GM19238 (cell line): ENCODE measurements around the gene OTULIN.

Experiments
- DNase-seq: peaks from one replicate; pipeline ENCODE4 v3.0.0; 2011; ENCODE audit warnings: low spot score; ENCODE audit not compliant: insufficient read length

OTULIN gene

DNA sequence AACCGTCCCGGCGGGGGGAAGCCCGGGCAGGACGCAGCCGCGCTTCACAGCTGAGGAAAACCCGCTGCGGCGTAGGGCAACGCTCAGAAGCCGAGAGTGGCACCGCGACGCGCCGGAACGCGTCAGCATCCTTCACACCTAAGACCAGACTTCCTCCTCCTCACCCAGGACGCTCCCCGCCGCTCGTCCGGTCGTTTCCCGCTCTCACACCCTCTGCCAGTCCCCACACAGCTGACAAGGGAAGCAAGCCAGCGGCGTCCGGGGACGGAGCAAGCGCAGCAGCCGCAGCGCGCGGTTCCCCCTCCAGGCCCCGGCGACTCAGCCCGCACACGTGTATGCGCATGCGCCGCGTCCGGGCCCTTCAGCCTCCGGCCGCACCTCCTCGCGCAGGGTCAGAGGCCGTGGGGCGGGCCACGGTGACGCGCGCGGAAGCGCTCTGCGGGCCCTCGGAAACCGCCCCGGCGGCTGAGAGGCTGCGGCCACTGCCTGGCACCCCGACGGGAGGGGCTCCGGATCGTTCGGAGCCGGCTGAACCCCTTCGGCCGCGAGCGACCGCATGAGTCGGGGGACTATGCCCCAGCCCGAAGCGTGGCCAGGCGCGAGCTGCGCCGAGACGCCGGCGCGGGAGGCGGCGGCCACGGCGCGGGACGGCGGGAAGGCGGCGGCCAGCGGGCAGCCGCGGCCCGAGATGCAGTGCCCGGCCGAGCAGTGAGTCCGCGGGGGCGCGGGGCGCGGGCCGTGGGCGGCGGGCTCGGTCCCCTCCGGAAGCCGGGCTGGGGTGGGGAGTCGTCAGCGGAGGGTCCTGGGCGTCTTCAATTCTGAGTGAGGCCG is at the start of gene OTULIN:
Gene OTULIN (plus strand): TSS at position 449 of the 831 bp plus-strand sequence. CDS start 108 bp downstream, at position 557.
- DNase-seq: peak; percentile 90

DNA sequence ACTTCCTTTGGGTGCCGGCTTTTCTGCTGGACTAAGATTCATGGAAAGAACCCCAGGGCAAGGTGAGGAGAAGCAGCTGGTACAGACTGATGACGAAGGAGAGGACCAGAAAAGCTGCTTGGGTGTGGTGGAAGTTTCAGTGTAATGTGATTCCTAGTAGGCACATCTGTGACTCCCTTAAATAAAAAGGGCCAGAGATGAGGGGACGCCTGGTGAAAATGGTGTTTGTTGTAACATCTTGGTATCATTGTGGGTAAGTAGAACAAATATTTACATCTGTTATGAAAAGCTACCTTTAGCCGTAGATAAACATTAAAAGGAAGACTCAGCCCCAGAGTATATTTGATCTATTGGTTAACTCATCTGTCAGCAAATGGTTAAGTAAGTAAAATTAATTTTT is 49.2 kb upstream of the OTULIN start:
- no peak for DNase-seq

- DNase-seq: no peak
Observed at GRCh38 chr5:14617441-14617840, 47.1 kb upstream of the OTULIN start.

GRCh38 chr5:14627270-14627669 is 37.2 kb upstream of the OTULIN start:
- DNase-seq: no peak

- peak; percentile 10 for DNase-seq
Observed at GRCh38 chr5:14628346-14628745, 36.2 kb upstream of the OTULIN start.

DNA sequence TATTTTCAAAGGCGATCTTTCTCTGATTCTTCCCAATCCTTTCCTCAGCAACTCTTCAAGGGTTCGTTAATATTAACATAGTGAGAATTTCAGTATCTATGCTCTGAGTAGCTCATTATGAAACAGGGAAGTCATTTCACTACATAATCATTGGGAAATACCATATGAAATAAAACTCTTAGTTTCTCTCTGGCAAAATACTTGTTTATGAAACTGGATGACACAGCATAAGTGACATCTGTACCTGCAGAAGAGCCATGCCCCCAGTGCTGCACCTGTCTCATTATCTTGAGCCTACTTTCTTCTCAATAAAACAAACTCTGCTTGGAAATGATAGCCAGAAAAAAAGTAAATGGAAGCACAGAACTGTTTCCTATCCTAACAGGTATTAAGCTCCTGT is 33.8 kb upstream of the OTULIN start:
- no peak for DNase-seq

GRCh38 chr5:14635656-14636055 is 28.9 kb upstream of the OTULIN start:
- DNase-seq: no peak

DNA sequence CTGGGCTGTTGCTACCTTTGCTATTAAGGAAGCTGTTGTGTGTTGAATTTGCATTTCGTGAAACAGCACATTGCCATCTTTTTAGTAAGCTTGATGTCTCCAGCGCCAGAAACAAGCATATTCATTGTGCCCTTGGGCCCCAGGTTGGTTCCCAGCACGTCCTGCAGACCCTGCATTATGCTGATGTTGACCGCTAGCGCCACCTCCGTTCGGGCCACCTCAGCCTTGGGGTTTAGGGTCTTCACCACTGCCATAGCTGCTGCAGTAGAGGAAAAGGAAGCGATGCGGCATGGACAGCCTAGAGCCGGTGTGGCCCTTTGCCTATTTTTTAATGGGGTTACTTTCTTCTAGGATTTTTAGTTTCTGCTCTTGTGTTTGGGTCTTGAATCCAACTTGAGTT is 23.8 kb upstream of the OTULIN start:
- DNase-seq: no peak

DNA sequence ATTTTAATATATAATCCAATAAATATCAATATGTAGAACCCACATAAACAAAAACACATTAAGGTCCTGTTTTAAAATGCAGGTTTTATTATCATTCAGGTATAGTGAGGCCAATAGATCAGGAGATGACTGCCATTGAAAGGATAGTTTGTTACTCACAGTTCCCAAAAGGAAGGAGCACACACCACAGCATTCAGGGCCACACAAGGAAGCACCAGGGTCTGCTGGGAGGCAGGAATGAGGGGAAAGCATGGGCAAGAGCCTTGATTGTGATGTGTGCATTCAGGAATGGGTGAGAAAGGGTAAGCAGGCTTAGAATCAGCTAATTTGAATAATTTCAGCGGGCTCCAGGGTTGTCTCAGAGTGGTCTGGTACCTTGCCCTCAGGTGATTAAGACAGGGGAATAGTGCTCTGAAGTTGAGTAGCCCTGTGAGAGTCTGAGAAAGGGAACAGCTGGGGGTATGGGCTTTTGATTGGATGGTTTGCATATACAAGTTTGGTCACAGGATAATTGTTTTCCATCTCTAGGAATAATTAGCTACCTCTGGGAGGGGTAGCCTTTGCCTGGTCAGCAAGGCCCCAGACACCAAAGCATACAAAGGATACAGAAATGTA is 19.8 kb upstream of the OTULIN start:
- no peak for DNase-seq

- no peak for DNase-seq
Observed at GRCh38 chr5:14650052-14650451, 14.5 kb upstream of the OTULIN start.

DNA sequence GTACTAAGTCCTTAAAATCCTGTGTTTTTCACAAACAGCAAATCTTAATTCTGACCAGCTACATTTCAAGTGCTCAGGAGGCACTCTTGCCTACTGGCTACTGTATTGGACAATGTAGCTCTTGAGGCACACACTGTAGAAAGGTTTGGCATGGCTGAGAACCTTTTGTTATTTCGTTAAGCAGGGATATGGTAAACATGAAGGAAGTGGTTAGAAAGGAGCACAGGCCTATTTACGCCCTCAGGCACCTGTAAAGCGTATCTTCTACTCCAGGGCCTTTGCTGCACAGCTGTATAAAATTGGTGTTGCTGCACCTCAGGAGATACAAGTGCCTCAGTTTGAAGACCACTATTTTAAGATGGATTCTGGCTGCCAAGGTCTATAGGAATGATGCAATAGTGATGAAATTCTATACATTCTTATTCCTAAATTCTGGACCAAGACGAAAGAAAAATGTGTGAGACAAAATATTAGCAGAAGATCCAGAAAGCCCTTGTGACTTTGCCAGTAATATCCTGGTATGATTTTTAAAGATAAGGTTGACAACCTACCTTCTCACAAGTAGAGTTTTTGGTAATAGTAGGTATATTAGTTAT is 9.3 kb upstream of the OTULIN start:
- DNase-seq: no peak

GRCh38 chr5:14656898-14657297 is 7.6 kb upstream of the OTULIN start:
- no peak for DNase-seq

DNA sequence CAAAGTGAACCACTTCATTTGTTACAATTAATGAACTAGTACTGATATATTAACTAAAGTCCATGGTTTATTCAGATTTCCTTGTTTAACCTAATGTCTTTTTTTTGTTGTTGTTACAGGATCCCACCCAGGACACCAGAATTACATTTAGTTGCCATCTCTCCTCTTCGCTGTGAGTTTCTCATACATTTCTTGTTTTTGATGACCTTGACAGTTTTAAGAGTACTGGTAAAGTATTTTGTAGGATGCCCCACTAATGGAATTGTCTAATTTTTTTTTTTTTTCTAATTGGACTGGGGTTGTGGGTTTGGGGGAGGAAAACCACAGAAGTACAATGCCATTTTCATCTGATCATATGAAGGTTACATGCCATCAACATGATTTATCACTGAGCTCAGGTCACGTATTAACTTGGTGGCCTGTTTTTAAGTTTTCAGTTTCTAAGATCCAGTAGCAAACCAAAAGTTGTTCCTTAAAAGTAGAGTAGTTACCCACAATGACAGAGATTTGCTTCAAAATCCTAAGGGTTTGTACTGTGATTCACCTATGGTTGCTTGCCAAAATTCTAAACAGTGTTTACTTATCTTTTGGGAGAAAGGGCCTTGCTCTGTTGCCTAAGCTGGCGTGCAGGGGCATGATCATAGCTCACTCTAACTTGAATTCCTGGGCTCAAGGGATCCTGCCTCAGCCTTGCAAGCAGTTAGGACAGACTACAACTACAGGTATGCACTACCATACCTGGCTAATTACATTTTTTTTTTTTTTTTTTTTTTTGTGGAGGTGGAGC is 4.5 kb upstream of the OTULIN start:
- no peak for DNase-seq

- no peak for DNase-seq
Observed at GRCh38 chr5:14660833-14661232, 3.7 kb upstream of the OTULIN start.

GRCh38 chr5:14662721-14663260 is 1.7 kb upstream of the OTULIN start:
- DNase-seq: no peak

DNA sequence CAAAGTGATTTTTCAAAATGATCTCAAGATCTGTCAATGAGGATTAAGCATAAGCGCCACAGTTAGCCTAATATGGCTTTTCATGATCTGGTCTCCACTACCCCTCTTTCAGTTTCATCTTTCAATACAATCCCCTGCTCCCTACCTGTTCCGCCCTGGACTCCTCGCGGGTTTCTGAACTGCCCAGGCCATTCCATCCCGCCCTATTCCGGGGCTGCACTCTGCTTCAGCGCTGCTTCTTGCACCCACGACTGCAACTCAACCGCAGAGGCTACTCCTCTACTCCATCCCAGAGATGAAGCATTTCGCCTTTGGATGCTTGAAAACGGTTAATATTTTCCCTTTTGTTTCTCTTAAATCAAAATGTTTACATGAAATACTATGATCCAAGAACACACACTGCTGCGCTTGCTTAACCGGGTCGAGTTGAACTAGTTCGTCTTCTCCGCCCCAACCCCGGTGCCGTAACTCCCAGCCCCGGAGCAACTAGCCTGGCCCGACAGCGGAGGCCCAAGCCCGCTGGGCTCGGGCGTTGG is 716 bp upstream of the OTULIN start:
- no peak for DNase-seq

GRCh38 chr5:14665101-14665822 is 744 bp downstream of the OTULIN start:
- DNase-seq: no peak

DNA sequence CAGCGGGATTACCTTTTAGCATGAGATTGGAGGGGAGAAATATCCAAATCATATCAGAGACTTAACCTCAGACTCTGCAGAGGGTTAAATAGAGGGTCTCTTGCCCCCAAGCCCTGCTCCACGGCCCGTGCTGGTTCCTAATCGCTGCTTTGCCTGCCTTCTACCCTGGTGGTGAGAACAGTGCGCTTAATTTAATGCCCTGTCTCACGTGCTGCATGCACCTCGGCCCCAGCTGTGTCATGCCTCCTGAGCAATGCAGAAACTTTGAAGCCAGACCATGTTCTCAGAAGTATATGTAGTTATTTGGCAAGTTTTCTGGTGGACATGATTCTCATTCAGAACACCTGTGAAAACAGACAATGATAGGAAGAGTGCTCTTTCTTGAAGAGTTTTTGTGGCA is 1.4 kb downstream of the OTULIN start:
- DNase-seq: no peak

DNA sequence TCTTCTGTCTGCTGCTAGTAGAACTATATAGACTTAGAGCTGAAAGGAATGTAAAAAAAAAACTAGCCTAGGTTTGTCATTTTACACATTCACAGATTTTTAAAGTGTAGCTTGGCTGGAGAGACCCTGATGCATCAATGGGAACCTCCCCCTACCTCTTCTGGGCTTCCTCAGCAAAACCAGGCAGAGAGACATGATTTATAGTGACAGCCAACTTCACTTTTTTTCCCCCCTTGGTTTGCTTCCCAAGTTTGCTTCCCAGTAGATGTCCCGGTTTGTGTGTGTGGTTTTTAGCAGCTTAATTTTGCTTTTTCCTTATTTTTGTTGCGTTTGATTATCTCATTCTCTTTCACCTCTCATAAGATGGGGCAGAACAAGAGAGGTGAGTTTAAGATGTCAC is 1.8 kb downstream of the OTULIN start:
- no peak for DNase-seq

GRCh38 chr5:14667290-14667689 is 2.8 kb downstream of the OTULIN start:
- no peak for DNase-seq

- no peak for DNase-seq
Observed at GRCh38 chr5:14667770-14668169, 3.3 kb downstream of the OTULIN start.
